PFSK-1 (cell line): ENCODE measurements around the gene CTTNBP2. TPM values are rescaled to one million over a fixed set of nuclear protein-coding genes. Genes with fewer than 3 reads are reported as not detected.

Experiments
- FOXP2 ChIP-seq: optimal IDR thresholded peaks from 2 replicates; pipeline ENCODE3; 2011; ENCODE audit warnings: borderline replicate concordance, control low read depth, inconsistent platforms; ENCODE audit not compliant: insufficient read depth; ENCODE audit errors: extremely low read length, extremely low read depth
- POLR2AphosphoS5 ChIP-seq: IDR thresholded peaks from 2 replicates; pipeline ENCODE4 v1.6.1; 2012; ENCODE audit warnings: low read depth, mild to moderate bottlenecking, control low read depth, low read length, moderate library complexity
- SIN3A ChIP-seq: IDR thresholded peaks from 2 replicates; pipeline ENCODE4 v1.6.1; 2012; ENCODE audit warnings: mild to moderate bottlenecking, low read length, moderate library complexity, borderline replicate concordance; ENCODE audit not compliant: insufficient read depth
- TAF1 ChIP-seq: IDR thresholded peaks from 2 replicates; pipeline ENCODE4 v1.6.1; 2012; ENCODE audit warnings: low read length, control low read depth, borderline replicate concordance; ENCODE audit not compliant: insufficient read depth
- polyA plus RNA-seq: library from polyadenylated mRNA; unstranded; fragments of >200 nt; gene quantifications from one replicate; pipeline ENCODE4 v1.2.1, GENCODE V29; 2012; ENCODE audit warnings: low read depth, missing spikeins; ENCODE audit not compliant: insufficient read length
- TF ChIP-seq, protein P1 (sequence below), 2 experiments: IDR thresholded peaks; 2 replicates each; pipeline versions ENCODE4 v1.6.1 to v1.8.0; 2011 to 2012; ENCODE audit warnings: low read depth in 2 of 2, low read length in 2 of 2, control low read depth in 1 of 2, inconsistent platforms in 1 of 2, mild to moderate bottlenecking in 1 of 2, moderate library complexity in 1 of 2; ENCODE audit not compliant: insufficient read depth in 1 of 2

CTTNBP2 gene, protein sequence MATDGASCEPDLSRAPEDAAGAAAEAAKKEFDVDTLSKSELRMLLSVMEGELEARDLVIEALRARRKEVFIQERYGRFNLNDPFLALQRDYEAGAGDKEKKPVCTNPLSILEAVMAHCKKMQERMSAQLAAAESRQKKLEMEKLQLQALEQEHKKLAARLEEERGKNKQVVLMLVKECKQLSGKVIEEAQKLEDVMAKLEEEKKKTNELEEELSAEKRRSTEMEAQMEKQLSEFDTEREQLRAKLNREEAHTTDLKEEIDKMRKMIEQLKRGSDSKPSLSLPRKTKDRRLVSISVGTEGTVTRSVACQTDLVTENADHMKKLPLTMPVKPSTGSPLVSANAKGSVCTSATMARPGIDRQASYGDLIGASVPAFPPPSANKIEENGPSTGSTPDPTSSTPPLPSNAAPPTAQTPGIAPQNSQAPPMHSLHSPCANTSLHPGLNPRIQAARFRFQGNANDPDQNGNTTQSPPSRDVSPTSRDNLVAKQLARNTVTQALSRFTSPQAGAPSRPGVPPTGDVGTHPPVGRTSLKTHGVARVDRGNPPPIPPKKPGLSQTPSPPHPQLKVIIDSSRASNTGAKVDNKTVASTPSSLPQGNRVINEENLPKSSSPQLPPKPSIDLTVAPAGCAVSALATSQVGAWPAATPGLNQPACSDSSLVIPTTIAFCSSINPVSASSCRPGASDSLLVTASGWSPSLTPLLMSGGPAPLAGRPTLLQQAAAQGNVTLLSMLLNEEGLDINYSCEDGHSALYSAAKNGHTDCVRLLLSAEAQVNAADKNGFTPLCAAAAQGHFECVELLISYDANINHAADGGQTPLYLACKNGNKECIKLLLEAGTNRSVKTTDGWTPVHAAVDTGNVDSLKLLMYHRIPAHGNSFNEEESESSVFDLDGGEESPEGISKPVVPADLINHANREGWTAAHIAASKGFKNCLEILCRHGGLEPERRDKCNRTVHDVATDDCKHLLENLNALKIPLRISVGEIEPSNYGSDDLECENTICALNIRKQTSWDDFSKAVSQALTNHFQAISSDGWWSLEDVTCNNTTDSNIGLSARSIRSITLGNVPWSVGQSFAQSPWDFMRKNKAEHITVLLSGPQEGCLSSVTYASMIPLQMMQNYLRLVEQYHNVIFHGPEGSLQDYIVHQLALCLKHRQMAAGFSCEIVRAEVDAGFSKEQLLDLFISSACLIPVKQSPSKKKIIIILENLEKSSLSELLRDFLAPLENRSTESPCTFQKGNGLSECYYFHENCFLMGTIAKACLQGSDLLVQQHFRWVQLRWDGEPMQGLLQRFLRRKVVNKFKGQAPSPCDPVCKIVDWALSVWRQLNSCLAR (N-terminal part only)
- 0.14 TPM for polyA plus RNA-seq

DNA sequence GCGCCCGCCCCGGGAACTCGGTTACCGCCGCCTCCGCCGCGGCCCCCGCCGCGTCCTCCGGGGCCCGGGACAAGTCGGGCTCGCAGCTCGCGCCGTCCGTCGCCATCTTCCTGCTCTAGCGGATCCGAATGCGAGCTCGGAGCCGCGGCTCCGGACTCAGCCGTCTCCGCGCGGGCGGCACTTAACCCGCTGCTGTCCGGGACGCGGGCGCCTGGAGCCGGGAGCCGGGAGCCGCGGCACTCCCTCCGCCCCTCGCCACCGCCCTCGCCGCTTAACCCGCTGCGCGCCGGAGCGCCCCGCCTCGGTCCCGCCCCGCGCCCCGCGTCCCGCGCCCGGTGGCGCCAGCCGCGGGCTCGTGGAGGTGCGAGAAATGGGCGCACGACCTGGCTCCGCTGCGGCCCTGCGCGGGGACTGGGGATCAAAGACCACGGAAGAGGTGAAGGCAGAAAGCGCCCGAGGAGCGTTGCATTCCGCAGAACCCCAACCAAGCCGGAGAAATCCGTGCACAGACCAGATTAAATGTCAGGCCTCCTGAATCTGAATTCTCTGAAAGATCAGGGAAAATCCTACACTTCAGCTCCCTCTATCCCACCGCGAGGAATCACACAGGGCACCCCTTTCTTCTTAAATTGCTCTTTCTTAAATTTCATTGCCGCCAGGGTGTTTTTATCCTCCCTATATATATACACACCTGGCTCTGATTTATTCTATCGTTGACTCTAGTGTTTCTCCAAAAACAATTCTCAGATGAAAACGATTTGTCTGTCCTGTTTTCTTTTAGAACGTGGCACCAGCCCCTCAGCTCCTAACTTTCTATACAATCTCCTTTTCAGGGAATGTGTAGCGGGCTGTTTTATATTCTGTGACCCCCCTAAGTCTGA is at the start of gene CTTNBP2:
Gene CTTNBP2, minus strand, starts transcription at position 132 of the 881 bp plus-strand sequence. Its CDS starts 26 bp downstream, at position 106.
- no peak for TF ChIP-seq TAF1
- TF ChIP-seq, protein P1, sequence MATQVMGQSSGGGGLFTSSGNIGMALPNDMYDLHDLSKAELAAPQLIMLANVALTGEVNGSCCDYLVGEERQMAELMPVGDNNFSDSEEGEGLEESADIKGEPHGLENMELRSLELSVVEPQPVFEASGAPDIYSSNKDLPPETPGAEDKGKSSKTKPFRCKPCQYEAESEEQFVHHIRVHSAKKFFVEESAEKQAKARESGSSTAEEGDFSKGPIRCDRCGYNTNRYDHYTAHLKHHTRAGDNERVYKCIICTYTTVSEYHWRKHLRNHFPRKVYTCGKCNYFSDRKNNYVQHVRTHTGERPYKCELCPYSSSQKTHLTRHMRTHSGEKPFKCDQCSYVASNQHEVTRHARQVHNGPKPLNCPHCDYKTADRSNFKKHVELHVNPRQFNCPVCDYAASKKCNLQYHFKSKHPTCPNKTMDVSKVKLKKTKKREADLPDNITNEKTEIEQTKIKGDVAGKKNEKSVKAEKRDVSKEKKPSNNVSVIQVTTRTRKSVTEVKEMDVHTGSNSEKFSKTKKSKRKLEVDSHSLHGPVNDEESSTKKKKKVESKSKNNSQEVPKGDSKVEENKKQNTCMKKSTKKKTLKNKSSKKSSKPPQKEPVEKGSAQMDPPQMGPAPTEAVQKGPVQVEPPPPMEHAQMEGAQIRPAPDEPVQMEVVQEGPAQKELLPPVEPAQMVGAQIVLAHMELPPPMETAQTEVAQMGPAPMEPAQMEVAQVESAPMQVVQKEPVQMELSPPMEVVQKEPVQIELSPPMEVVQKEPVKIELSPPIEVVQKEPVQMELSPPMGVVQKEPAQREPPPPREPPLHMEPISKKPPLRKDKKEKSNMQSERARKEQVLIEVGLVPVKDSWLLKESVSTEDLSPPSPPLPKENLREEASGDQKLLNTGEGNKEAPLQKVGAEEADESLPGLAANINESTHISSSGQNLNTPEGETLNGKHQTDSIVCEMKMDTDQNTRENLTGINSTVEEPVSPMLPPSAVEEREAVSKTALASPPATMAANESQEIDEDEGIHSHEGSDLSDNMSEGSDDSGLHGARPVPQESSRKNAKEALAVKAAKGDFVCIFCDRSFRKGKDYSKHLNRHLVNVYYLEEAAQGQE (IDR thresholded peaks at IDR 0.05; ENCODE audit: insufficient read depth in 1 of 2, low read depth in 2 of 2, low read length in 2 of 2) = no peak
- TF ChIP-seq POLR2AphosphoS5 = no peak
- no peak for TF ChIP-seq SIN3A
- TF ChIP-seq FOXP2 = peak; percentile 14

DNA sequence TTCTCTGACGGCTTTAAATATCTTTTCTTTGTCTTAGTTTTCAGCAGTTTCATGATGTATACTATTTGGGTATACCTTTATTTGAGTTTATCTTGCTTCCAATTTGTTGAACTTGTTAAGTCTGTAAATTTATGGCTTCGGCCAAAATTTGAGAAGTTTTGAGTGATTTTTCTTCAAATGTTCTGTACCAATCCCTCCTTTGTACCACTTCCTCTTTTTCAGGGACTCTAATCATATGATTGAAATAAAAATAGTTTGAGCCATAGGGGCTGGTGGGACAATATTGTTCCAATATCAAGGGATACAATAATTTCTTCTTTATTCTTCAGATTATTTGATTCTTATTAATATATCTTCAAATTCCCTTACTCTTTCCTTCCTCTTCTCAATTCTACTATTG is 43.1 kb upstream of the CTTNBP2 start:
- TF ChIP-seq FOXP2 (no peak), SIN3A (no peak), TAF1 (no peak), POLR2AphosphoS5 (no peak)
- TF ChIP-seq, protein P1 (IDR thresholded peaks at IDR 0.05; ENCODE audit: insufficient read depth in 1 of 2, low read depth in 2 of 2, low read length in 2 of 2) = no peak

DNA sequence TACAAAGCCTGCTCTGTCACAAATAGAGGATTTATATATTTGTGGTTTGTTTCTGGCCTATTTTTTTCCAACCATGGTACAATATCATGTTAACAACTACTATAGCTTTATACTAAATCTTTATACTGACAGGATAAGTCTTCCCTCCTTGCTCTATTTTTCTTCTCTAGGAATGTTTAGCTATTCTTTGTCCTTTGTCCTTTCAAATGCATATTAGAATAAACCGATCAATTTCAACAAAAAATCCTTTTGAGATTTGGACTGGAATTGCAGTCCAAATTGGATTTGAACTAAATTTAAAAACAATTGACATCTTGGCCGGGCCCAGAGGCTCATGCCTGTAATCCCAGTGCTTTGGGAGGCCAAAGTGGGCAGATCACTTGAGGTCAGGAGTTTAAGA is 39.2 kb upstream of the CTTNBP2 start:
- TF ChIP-seq, protein P1 (IDR thresholded peaks at IDR 0.05; ENCODE audit: insufficient read depth in 1 of 2, low read depth in 2 of 2, low read length in 2 of 2) = no peak
- TF ChIP-seq FOXP2 (no peak), SIN3A (no peak), TAF1 (no peak), POLR2AphosphoS5 (no peak)
